ENCODE results near the gene PLA2G4F. TPM values are rescaled to one million over a fixed set of nuclear protein-coding genes. Genes with fewer than 3 reads are reported as not detected.

Gene PLA2G4F
- total RNA-seq, 1 donor: not detected

GRCh38 chr15:42148808-42149492, 7.5 kb downstream of the PLA2G4F start:
- Histone ChIP-seq H3K4me1 (ENCODE audit: insufficient read depth, low read length) (peaks cover 14% of the 10 kb centered on the region), H3K36me3 (ENCODE audit: insufficient read depth, low read length) (no peaks in the 10 kb centered on the region), H4K20me1 (ENCODE audit: insufficient read depth, low read length) (no peaks in the 10 kb centered on the region), H3K4me2 (ENCODE audit: insufficient read depth, low read length) (no peak overlapping the region), H3K9me3 (ENCODE audit: low read depth, low read length) (no peaks in the 10 kb centered on the region), H2AFZ (ENCODE audit: low read length) (no peak overlapping the region), H3K27me3 (ENCODE audit: insufficient read depth, low read length) (peaks cover 5% of the 10 kb centered on the region), H3K27ac (ENCODE audit: low read depth, low read length) (no peak overlapping the region), H3K4me3 (ENCODE audit: insufficient read depth, low read length) (no peak overlapping the region), H3K79me2 (ENCODE audit: insufficient read depth, low read length) (no peaks in the 10 kb centered on the region)
- peak; percentile 84 for DNase-seq (ENCODE audit: insufficient read length, low spot score, missing footprints)
- TF ChIP-seq CTCF (IDR thresholded peaks at IDR 0.05; ENCODE audit: extremely low read depth, low read depth, low read length): no peak

- no peaks in the 10 kb centered on the region for H4K20me1 ChIP-seq (ENCODE audit: insufficient read depth, low read length)
- H3K4me3 ChIP-seq (ENCODE audit: insufficient read depth, low read length): no peak overlapping the region
- no peak overlapping the region for H3K27ac ChIP-seq (ENCODE audit: low read depth, low read length)
Observed at GRCh38 chr15:42147431-42147735, 9.1 kb downstream of the PLA2G4F start.

GRCh38 chr15:42146551-42147430, 9.6 kb downstream of the PLA2G4F start:
- Histone ChIP-seq H3K36me3 (ENCODE audit: insufficient read depth, low read length) (no peaks in the 10 kb centered on the region), H3K4me1 (ENCODE audit: insufficient read depth, low read length) (peaks cover 11% of the 10 kb centered on the region), H3K4me3 (ENCODE audit: insufficient read depth, low read length) (no peak overlapping the region), H4K20me1 (ENCODE audit: insufficient read depth, low read length) (no peaks in the 10 kb centered on the region), H3K9me3 (ENCODE audit: low read depth, low read length) (no peaks in the 10 kb centered on the region), H3K27ac (ENCODE audit: low read depth, low read length) (no peak overlapping the region), H3K27me3 (ENCODE audit: insufficient read depth, low read length) (peaks cover 14% of the 10 kb centered on the region), H3K79me2 (ENCODE audit: insufficient read depth, low read length) (no peaks in the 10 kb centered on the region), H2AFZ (ENCODE audit: low read length) (no peak overlapping the region), H3K4me2 (ENCODE audit: insufficient read depth, low read length) (no peak overlapping the region)
- no peak for DNase-seq (ENCODE audit: insufficient read length, low spot score, missing footprints)
- no peak for TF ChIP-seq CTCF (IDR thresholded peaks at IDR 0.05; ENCODE audit: extremely low read depth, low read depth, low read length)

More at GRCh38 chr15:42147431-42147735, 9.1 kb downstream of the PLA2G4F start:
- Histone ChIP-seq H3K4me1 (ENCODE audit: insufficient read depth, low read length) (peaks cover 14% of the 10 kb centered on the region), H3K4me2 (ENCODE audit: insufficient read depth, low read length) (no peak overlapping the region), H3K79me2 (ENCODE audit: insufficient read depth, low read length) (no peaks in the 10 kb centered on the region), H3K27me3 (ENCODE audit: insufficient read depth, low read length) (peaks cover 14% of the 10 kb centered on the region), H3K36me3 (ENCODE audit: insufficient read depth, low read length) (no peaks in the 10 kb centered on the region), H2AFZ (ENCODE audit: low read length) (no peak overlapping the region), H3K9me3 (ENCODE audit: low read depth, low read length) (no peaks in the 10 kb centered on the region)
- DNase-seq (ENCODE audit: insufficient read length, low spot score, missing footprints): no peak
- no peak for TF ChIP-seq CTCF (IDR thresholded peaks at IDR 0.05; ENCODE audit: extremely low read depth, low read depth, low read length)
